AG04450 (cell line): ENCODE measurements around the gene INHBC. TPM values are rescaled to one million over a fixed set of nuclear protein-coding genes. Genes with fewer than 3 reads are reported as not detected.
A peak's percentile ranks its signal among the peaks of the same experiment; 100 is the strongest.

ENCODE experiments used
- CTCF ChIA-PET: fragments of 300-600, 350-600 bp; formaldehyde crosslinking; extraction: SDS; loops from one replicate; lab custom pipeline; 2022; ENCODE audit warnings: antibody characterized with exemption, inconsistent platforms; lab: Charles Lee
- POLR2A ChIA-PET: fragments of 350-600 bp; formaldehyde crosslinking; extraction: SDS; loops from one replicate; lab custom pipeline; 2021; ENCODE audit warnings: antibody characterized with exemption, inconsistent platforms; lab: Yijun Ruan, JAX
- DNase-seq: peaks from one replicate; pipeline ENCODE4 v3.0.0-alpha.2; 2011; ENCODE audit warnings: low read depth, low spot score
- H3K27ac ChIP-seq: one replicate; pipeline ENCODE4 v1.5.1; 2012; ENCODE audit warnings: low read depth, low read length, control low read depth
- H3K27me3 ChIP-seq: one replicate; pipeline ENCODE4 v1.6.0; 2012; ENCODE audit warnings: low read length; ENCODE audit not compliant: control insufficient read depth, insufficient read depth
- H3K4me3 ChIP-seq: 2 replicates; pipeline ENCODE4 v1.5.1; 2011; ENCODE audit warnings: mild to moderate bottlenecking, low read depth, low read length, control low read depth
- H3K9me3 ChIP-seq: 2 replicates; pipeline ENCODE4 v1.5.1; 2012; ENCODE audit warnings: low read length; ENCODE audit not compliant: control insufficient read depth, insufficient read depth
- polyA plus RNA-seq: library from polyadenylated mRNA; depleted of rRNA; stranded (reverse); fragments of >200 nt; gene quantifications from 2 replicates; pipeline ENCODE4 v1.2.3, GENCODE V29; 2011
- TF ChIP-seq, protein P1 (sequence below): IDR thresholded peaks from 2 replicates; pipeline ENCODE4 v1.5.1; 2011; ENCODE audit warnings: low read depth, low read length, control low read depth, inconsistent platforms

INHBC gene
- polyA plus RNA-seq, 1 experiment: not detected

DNA sequence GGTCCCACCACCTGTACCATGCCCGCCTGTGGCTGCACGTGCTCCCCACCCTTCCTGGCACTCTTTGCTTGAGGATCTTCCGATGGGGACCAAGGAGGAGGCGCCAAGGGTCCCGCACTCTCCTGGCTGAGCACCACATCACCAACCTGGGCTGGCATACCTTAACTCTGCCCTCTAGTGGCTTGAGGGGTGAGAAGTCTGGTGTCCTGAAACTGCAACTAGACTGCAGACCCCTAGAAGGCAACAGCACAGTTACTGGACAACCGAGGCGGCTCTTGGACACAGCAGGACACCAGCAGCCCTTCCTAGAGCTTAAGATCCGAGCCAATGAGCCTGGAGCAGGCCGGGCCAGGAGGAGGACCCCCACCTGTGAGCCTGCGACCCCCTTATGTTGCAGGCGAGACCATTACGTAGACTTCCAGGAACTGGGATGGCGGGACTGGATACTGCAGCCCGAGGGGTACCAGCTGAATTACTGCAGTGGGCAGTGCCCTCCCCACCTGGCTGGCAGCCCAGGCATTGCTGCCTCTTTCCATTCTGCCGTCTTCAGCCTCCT, 21.6 kb downstream of the INHBC start:
- POLR2A ChIA-PET: no interaction called here
- no peaks in the 10 kb centered on the region for H3K27me3 ChIP-seq
- H3K4me3 ChIP-seq: peak overlapping the region; percentile 44
- H3K27ac ChIP-seq: no peak overlapping the region
- DNase-seq: no peak
- CTCF ChIA-PET: interaction anchor here (0.7 to 5.7 kb wide), 10 partner anchors 10 to 242 kb away, joined by 3 to 294 read pairs (median 4); partner anchors contain the start of gene STAC3
- TF ChIP-seq, protein P1, sequence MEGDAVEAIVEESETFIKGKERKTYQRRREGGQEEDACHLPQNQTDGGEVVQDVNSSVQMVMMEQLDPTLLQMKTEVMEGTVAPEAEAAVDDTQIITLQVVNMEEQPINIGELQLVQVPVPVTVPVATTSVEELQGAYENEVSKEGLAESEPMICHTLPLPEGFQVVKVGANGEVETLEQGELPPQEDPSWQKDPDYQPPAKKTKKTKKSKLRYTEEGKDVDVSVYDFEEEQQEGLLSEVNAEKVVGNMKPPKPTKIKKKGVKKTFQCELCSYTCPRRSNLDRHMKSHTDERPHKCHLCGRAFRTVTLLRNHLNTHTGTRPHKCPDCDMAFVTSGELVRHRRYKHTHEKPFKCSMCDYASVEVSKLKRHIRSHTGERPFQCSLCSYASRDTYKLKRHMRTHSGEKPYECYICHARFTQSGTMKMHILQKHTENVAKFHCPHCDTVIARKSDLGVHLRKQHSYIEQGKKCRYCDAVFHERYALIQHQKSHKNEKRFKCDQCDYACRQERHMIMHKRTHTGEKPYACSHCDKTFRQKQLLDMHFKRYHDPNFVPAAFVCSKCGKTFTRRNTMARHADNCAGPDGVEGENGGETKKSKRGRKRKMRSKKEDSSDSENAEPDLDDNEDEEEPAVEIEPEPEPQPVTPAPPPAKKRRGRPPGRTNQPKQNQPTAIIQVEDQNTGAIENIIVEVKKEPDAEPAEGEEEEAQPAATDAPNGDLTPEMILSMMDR: peak; percentile 61
- no peaks in the 10 kb centered on the region for H3K9me3 ChIP-seq

DNA sequence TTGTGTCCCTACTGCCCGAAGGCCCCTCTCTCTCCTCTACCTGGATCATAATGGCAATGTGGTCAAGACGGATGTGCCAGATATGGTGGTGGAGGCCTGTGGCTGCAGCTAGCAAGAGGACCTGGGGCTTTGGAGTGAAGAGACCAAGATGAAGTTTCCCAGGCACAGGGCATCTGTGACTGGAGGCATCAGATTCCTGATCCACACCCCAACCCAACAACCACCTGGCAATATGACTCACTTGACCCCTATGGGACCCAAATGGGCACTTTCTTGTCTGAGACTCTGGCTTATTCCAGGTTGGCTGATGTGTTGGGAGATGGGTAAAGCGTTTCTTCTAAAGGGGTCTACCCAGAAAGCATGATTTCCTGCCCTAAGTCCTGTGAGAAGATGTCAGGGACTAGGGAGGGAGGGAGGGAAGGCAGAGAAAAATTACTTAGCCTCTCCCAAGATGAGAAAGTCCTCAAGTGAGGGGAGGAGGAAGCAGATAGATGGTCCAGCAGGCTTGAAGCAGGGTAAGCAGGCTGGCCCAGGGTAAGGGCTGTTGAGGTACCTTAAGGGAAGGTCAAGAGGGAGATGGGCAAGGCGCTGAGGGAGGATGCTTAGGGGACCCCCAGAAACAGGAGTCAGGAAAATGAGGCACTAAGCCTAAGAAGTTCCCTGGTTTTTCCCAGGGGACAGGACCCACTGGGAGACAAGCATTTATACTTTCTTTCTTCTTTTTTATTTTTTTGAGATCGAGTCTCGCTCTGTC, 22.3 kb downstream of the INHBC start:
- Histone ChIP-seq H3K9me3 (no peaks in the 10 kb centered on the region), H3K27ac (no peak overlapping the region), H3K4me3 (no peak overlapping the region), H3K27me3 (no peaks in the 10 kb centered on the region)
- ChIA-PET POLR2A (no interaction called here), CTCF (interaction anchor here (0.9 to 5.7 kb wide), 5 partner anchors 9 to 149 kb away, joined by 3 to 294 read pairs (median 4); no protein-coding TSS in a partner anchor)
- no peak for DNase-seq
- TF ChIP-seq, protein P1: no peak

DNA sequence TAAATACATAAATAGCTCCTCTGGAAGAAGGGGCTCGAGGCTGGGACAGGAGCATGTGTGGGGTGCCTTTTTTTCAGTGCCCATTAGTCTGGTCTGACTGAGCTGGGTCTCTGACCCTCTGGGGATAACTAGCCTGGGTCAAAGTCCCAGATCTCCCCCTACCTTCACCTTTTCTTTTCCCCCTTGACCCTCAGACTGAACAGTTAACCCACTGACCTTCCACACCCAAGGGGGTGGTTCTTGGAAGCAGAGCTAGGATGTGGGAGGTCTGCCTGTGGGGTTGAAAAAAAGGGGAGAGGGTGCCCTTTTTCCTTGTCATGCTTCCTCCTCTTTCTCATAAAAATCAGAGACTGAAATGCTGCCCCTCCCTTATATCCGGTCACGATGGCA, 24.1 kb downstream of the INHBC start:
- Histone ChIP-seq H3K9me3 (no peaks in the 10 kb centered on the region), H3K27ac (peak overlapping the region; percentile 80), H3K27me3 (no peaks in the 10 kb centered on the region), H3K4me3 (peak overlapping the region; percentile 48)
- TF ChIP-seq, protein P1: no peak
- ChIA-PET CTCF (interaction anchor here (0.5 to 2.4 kb wide), 64 partner anchors 8 to 441 kb away, joined by 3 to 37 read pairs (median 5); partner anchors contain the start of genes ARHGAP9, DDIT3, OS9 and SHMT2), POLR2A (interaction anchor here (0.6 to 0.8 kb wide), 4 partner anchors 37 to 169 kb away, joined by 3 to 10 read pairs (median 4); partner anchors contain the start of gene DDIT3)
- no peak for DNase-seq

DNA sequence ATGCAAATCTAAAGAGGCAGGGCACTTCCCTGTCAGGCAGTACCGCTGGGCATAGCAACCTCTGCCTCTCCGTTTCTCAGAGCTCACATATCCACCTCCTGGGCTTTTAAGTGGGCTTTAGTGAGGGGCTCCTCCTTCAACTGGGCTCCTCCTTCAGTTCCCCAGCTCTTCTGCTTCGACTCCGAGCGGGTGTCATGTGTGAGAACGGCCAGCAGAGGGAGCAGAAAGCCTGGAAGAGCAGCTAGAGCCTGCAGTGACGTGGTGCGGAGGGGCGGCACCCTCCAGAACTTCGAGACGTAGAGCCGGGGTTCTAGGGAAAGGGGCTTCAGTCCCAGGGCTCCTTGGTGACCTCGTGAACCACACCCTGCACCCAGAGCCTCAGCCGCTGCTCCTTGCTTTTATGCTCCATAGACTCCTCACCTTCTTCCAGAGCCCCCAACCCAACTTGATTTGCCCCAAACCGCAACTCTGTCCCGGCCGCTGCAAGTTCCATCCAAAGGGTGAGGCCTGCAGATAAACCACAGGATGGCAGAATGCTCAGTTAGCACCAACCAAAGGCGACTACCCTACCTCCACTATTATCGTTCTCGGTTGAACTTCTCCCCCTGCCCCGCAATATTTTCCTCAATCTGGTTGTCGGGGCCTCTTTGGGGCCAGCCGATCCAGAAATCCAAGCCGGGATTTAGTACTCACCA, 24.6 kb downstream of the INHBC start:
- peak; percentile 94 for DNase-seq
- TF ChIP-seq, protein P1: peak; percentile 87
- peak overlapping the region; percentile 88 for H3K4me3 ChIP-seq
- ChIA-PET CTCF (interaction anchor here (0.5 to 2.4 kb wide), 64 partner anchors 9 to 441 kb away, joined by 3 to 37 read pairs (median 5); partner anchors contain the start of genes ARHGAP9, DDIT3, OS9 and SHMT2), POLR2A (interaction anchor here (0.6 to 0.8 kb wide), 4 partner anchors 38 to 169 kb away, joined by 3 to 10 read pairs (median 4); partner anchors contain the start of gene DDIT3)
- H3K27ac ChIP-seq: peak overlapping the region; percentile 80
- H3K27me3 ChIP-seq: no peaks in the 10 kb centered on the region
- no peaks in the 10 kb centered on the region for H3K9me3 ChIP-seq
